ENCODE measurements around the gene RPL35.

The RPL35 gene

DNA sequence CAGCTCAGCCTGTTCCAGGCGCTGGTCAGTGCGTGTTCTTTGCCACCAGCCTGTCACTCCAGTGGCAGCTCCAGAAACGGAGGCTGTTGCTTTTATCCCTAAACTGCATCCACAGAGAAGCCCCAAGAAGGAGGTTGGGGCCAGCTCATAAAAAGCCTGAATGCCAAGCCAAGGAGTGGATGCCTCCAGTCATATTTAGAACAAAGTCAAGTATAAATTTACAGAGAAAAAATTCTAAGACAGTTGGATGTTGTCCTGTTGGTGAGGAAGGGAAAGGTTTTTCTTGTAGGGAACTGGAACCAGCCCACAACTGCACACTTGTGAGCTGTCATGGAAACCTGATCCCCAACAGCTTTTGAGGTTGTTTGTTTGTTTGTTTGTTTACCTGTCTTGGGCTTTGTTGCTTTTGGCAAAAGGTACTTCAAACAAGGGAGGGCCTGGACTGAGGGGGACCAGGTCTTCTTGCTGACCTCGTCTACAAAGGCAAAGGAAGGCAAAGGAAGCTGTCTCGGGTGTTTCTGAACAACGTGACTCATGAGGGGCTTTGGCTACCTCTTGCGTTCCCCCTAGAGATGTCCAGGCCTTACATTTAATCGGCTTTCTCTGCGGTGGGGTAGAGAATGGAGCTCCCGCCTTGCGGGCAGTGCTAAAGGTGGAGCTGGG lies 48.1 kb downstream of the RPL35 start:
- DNase-seq: no peak

DNA sequence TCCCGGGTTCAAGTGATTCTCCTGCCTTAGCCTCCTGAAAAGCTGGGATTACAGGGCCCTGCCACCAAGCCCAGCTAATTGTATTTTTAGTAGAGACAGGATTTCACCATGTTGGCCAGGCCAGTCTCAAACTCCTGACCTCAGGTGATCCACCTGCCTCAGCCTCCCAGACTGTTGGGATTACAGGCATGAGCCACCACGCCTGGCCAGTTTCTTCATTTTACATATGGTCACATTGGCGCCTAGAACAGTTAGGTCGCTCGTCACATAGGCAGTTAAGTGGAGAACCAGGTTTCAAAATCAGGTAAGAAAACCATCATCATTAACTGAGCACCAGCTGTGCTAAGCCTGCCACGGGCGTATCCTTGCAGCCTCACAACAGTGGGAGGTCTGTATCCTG lies 48.7 kb downstream of the RPL35 start:
- no peak for DNase-seq

DNA sequence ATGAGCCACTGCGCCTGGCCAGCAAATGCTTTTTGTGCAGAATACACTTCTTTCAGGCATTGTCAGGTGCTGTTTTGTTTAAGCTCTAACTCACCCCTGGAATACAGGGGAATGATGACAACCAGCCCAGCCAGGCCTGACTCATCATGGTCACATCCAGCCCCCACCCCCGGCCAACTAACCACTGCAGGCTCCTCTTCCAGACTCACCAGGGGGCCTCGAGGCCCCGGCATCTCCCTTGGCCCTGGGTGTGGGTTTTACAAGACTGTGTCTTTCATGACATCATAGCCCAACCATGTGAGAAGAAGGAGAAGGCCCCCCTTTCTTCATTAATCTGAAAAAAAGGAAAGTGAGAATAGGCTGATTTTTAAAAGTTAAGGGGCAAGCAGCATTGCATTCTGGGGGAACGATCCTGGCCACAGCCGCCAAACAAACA lies 49.3 kb downstream of the RPL35 start:
- DNase-seq: no peak

DNA sequence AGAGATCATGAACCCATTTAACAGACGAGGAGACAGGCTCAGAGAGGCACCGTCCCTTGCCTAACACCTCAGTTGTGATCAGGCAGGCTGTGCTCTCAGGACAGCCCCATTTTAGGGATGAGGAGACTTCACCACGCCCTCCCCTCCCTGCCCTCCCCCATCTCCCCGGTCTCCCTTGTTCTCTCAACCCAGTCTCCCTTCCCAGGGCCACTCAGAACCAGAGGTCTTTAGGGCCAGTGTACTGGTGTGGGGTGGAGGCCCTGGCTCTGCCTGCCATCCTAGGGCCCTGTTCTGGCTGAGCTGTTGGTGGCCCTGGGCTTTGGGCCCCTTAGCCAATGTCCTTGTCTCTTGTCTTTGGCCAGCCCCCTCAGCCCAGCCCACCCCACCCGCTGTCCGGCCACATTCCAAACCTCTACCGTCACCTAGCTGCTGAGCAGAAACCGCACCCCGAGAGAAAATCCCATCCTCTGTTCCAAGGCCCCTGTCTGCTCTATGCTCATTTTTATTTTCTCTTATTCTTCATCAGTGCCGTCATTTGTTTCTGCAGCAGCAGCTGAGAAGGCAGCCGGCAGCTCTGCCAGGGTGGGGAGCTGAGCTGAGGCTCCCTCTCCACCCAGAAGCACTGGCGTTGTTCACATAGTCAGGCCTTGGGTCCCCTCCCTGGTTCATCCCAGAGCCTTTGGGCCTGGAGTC lies 50.9 kb downstream of the RPL35 start:
- no peak for DNase-seq

DNA sequence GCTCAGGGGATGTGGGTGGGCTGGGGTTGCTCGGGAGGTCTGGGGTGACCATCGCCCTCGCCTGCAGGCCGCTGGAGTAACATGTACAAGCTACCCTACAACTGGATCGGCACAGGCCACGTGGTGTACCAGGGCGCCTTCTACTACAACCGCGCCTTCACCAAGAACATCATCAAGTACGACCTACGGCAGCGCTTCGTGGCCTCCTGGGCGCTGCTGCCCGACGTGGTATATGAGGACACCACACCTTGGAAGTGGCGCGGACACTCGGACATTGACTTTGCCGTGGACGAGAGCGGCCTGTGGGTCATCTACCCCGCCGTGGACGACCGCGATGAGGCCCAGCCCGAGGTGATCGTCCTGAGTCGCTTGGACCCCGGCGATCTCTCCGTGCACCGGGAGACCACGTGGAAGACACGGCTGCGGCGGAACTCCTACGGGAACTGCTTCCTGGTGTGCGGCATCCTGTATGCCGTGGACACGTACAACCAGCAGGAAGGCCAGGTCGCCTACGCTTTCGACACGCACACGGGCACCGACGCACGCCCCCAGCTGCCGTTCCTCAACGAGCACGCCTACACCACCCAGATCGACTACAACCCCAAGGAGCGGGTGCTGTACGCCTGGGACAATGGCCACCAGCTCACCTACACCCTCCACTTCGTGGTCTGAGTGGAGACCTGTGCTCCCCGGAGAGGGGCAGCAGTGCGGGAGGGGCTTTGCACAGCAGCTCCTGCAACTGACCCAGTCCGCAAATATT lies 51.8 kb downstream of the RPL35 start:
- DNase-seq: no peak

DNA sequence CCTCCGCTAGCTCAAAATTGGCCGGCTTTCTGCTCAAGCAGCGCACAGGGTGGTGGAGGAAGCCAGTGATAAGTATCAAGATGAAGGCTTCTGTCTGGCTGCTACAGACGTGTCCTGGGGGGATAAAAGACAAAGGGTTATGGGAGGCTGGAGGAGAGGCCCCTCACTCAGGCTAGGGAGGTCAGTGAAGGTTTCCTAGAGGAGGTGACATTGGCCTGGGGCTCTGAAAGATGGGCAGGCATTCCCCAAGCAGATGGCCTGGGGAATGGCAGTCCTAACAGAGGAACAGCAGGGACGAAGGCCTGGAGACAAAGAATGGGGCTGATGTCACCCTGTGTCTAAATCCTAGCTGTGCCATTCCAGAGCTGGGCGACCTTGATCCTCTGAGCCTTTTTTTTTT lies 52.5 kb downstream of the RPL35 start:
- DNase-seq: no peak

DNA sequence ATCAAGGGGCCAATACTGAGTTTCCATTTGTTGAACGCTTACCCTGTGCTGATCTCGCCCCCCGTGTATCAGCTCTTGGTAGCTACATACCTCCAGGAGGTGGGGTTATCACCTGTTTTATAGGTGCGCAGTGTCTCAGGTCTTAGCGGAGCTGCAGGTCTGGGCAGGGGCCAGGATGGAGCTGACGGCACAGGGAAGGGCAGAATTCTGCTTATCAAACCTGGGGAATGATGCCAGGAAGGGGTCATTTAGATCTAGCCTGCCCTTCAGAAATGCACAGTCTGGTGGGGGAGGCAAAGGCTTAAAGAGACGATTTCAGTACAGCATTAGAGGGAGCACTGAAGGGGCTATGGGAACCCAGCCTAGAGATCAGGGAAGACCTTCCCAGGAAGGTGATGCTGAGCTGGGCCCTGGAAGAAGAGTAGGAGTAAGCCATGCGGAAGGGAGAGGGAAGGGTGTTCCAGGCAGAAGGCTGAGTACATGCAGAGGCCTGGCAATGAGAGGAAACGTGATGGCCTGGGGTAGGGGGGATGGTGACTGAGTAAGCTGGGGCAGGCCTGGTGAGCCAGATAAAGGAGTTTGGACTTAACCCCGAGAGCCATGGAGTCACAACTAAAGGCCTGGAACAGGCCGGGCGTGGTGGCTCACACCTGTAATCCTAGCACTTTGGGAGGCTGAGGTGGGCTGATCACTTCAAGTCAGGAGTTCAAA lies 53.4 kb downstream of the RPL35 start:
- DNase-seq: no peak
